GM23338 (cell line): ENCODE results near the gene MYL4. TPM values are rescaled to one million over a fixed set of nuclear protein-coding genes. Genes with fewer than 3 reads are reported as not detected.

ENCODE experiments used
- ATAC-seq: fragments of 200-7000 bp; cut with Tn5 transposase; 3 replicates; pipeline ENCODE4 v1.9.1; 2020
- DNase-seq: peaks from one replicate; pipeline ENCODE4 v3.0.0-alpha.2; 2015; ENCODE audit warnings: low spot score
- H2AFZ ChIP-seq: fragments of 200-600 bp; sonication (generic); 2 replicates; pipeline ENCODE4 v1.8.0; 2016; ENCODE audit warnings: antibody characterized with exemption, mild to moderate bottlenecking, moderate library complexity
- H3F3A ChIP-seq: fragments of 200-600 bp; sonication (generic); replicated peaks from 2 replicates; pipeline ENCODE4 v1.8.0; 2017; ENCODE audit warnings: antibody characterized with exemption, mixed run types, low read depth
- H3K27ac ChIP-seq: fragments of 200-600 bp; sonication (generic); 2 replicates; pipeline ENCODE4 v1.6.1; 2016; ENCODE audit warnings: low read depth
- H3K27me3 ChIP-seq: fragments of 200-600 bp; sonication (generic); 2 replicates; pipeline ENCODE4 v1.8.0; 2016; ENCODE audit warnings: mild to moderate bottlenecking, mixed run types, moderate library complexity; ENCODE audit not compliant: insufficient read depth
- H3K36me3 ChIP-seq: fragments of 200-600 bp; sonication (generic); 2 replicates; pipeline ENCODE4 v1.8.0; 2016; ENCODE audit warnings: mild to moderate bottlenecking; ENCODE audit not compliant: insufficient read depth
- H3K4me1 ChIP-seq: fragments of 200-600 bp; sonication (generic); 2 replicates; pipeline ENCODE4 v1.8.0; 2016; ENCODE audit warnings: mild to moderate bottlenecking, moderate library complexity; ENCODE audit not compliant: insufficient read depth
- H3K4me2 ChIP-seq: fragments of 200-600 bp; sonication (generic); 2 replicates; pipeline ENCODE4 v1.7.1; 2017; ENCODE audit warnings: mixed run types
- H3K4me3 ChIP-seq: fragments of 200-600 bp; sonication (generic); 2 replicates; pipeline ENCODE4 v1.6.1; 2016; ENCODE audit warnings: mixed run types
- H3K79me2 ChIP-seq: fragments of 200-600 bp; sonication (generic); replicated peaks from 2 replicates; pipeline ENCODE4 v1.8.0; 2017; ENCODE audit warnings: mild to moderate bottlenecking; ENCODE audit not compliant: insufficient read depth
- H3K9me2 ChIP-seq: fragments of 200-600 bp; sonication (generic); 2 replicates; pipeline ENCODE4 v1.8.0; 2017; ENCODE audit not compliant: insufficient read depth
- H4K20me1 ChIP-seq: fragments of 200-600 bp; sonication (generic); replicated peaks from 2 replicates; pipeline ENCODE4 v1.8.0; 2017; ENCODE audit warnings: mild to moderate bottlenecking; ENCODE audit not compliant: insufficient read depth
- H3K27ac Mint-ChIP-seq: 2 replicates; pipeline ENCODE4 v1.8.0; 2020; ENCODE audit warnings: inconsistent platforms, mild to moderate bottlenecking, moderate library complexity, mixed read lengths
- H3K27me3 Mint-ChIP-seq: 3 replicates; pipeline ENCODE4 v1.8.0; 2022; ENCODE audit warnings: low read depth, mild to moderate bottlenecking, moderate library complexity, mixed read lengths, inconsistent platforms; ENCODE audit not compliant: insufficient read depth, poor library complexity
- H3K36me3 Mint-ChIP-seq: 3 replicates; pipeline ENCODE4 v1.8.0; 2021; ENCODE audit warnings: low read depth, mild to moderate bottlenecking, inconsistent platforms, moderate library complexity, mixed read lengths
- H3K4me1 Mint-ChIP-seq: 3 replicates; pipeline ENCODE4 v1.8.0; 2020; ENCODE audit warnings: mild to moderate bottlenecking, inconsistent platforms, mixed read lengths
- H3K4me3 Mint-ChIP-seq: 3 replicates; pipeline ENCODE4 v1.8.0; 2021; ENCODE audit warnings: moderate library complexity, mild to moderate bottlenecking, inconsistent platforms, mixed read lengths
- H3K9me3 Mint-ChIP-seq: 3 replicates; pipeline ENCODE4 v1.8.0; 2020; ENCODE audit warnings: moderate library complexity, mild to moderate bottlenecking, inconsistent platforms, mixed read lengths
- CREB1 ChIP-seq: fragments of 250-450 bp; sonication (Bioruptor Pico); IDR thresholded peaks from 2 replicates; pipeline ENCODE4 v1.5.0; 2020; ENCODE audit warnings: low read depth, mild to moderate bottlenecking, moderate library complexity
- CTCF ChIP-seq, 2 experiments: fragments of 200-600 bp in 1 of 2; sonication (generic) in 1 of 2; conservative IDR thresholded peaks; 2 replicates each; pipeline versions ENCODE4 v1.5.1 to v1.6.1; 2016 to 2017; ENCODE audit warnings: antibody characterized with exemption in 2 of 2, low read depth in 2 of 2, mild to moderate bottlenecking in 2 of 2, moderate library complexity in 1 of 2
- ETS1 ChIP-seq: IDR thresholded peaks from 2 replicates; pipeline ENCODE4 v1.6.1; 2016; ENCODE audit warnings: antibody characterized with exemption
- EZH2 ChIP-seq: fragments of 200-600 bp; sonication (generic); IDR thresholded peaks from one replicate; pipeline ENCODE4 v1.8.0; 2017; ENCODE audit warnings: antibody characterized with exemption, mild to moderate bottlenecking, low read depth; ENCODE audit not compliant: unreplicated experiment
- EZH2phosphoT487 ChIP-seq: fragments of 200-600 bp; sonication (generic); IDR thresholded peaks from one replicate; pipeline ENCODE4 v1.8.1; 2018; ENCODE audit warnings: antibody characterized with exemption; ENCODE audit not compliant: unreplicated experiment
- JUNB ChIP-seq: IDR thresholded peaks from one replicate; pipeline ENCODE4 v1.6.1; 2016; ENCODE audit warnings: antibody characterized with exemption; ENCODE audit not compliant: unreplicated experiment
- NANOG ChIP-seq: IDR thresholded peaks from 2 replicates; pipeline ENCODE4 v1.6.1; 2016; ENCODE audit warnings: antibody characterized with exemption, borderline replicate concordance
- POLR2AphosphoS5 ChIP-seq: IDR thresholded peaks from 2 replicates; pipeline ENCODE4 v1.6.1; 2016; ENCODE audit warnings: antibody characterized with exemption, low read depth
- REST ChIP-seq: IDR thresholded peaks from one replicate; pipeline ENCODE4 v1.6.1; 2018; ENCODE audit warnings: antibody characterized with exemption; ENCODE audit not compliant: unreplicated experiment
- STAT1 ChIP-seq: IDR thresholded peaks from one replicate; pipeline ENCODE4 v1.6.1; 2016; ENCODE audit warnings: antibody characterized with exemption; ENCODE audit not compliant: unreplicated experiment
- ZNF114 ChIP-seq: fragments of 250-450 bp; sonication (Bioruptor Pico); IDR thresholded peaks from 2 replicates; pipeline ENCODE4 v1.5.0; 2020; ENCODE audit warnings: mild to moderate bottlenecking, moderate library complexity
- ZNF331 ChIP-seq: fragments of 250-450 bp; sonication (Bioruptor Pico); IDR thresholded peaks from 2 replicates; pipeline ENCODE4 v1.5.0; 2020; ENCODE audit warnings: low read depth, mild to moderate bottlenecking, moderate library complexity
- ZNF462 ChIP-seq: fragments of 250-450 bp; sonication (Bioruptor Pico); IDR thresholded peaks from 2 replicates; pipeline ENCODE4 v1.5.0; 2020; ENCODE audit warnings: mild to moderate bottlenecking, moderate library complexity
- polyA plus RNA-seq: library from polyadenylated mRNA; unstranded; fragments of >200 nt; fragmentation: Nextera tagmentation; extraction: Ambion mirVana; gene quantifications from 2 replicates; pipeline ENCODE4 v1.2.1, GENCODE V29; 2016
- total RNA-seq: library from RNA; depleted of rRNA; stranded (reverse); fragments of >200 nt; shearing (Covaris generic); gene quantifications from 2 replicates; pipeline ENCODE4 v1.2.3, GENCODE V29; 2014

MYL4 gene
- total and polyA plus RNA-seq, 2 experiments from 2014 or later: 0.44 TPM; not detected in 1

- DNase-seq: no peak
- Histone ChIP-seq H3K4me2 (no peak overlapping the region), H3F3A (no peaks in the 10 kb centered on the region), H3K4me3 (no peak overlapping the region), H4K20me1 (no peaks in the 10 kb centered on the region), H3K79me2 (no peaks in the 10 kb centered on the region), H3K36me3 (no peaks in the 10 kb centered on the region), H3K4me1 (no peaks in the 10 kb centered on the region), H3K9me2 (no peaks in the 10 kb centered on the region), H2AFZ (no peak overlapping the region), H3K27ac (no peak overlapping the region), H3K27me3 (no peaks in the 10 kb centered on the region)
- Mint-ChIP-seq H3K36me3 (no peaks in the 10 kb centered on the region), H3K4me3 (no peak overlapping the region), H3K9me3 (no peaks in the 10 kb centered on the region), H3K4me1 (peaks cover under 1% of the 10 kb centered on the region), H3K27me3 (peaks cover 5% of the 10 kb centered on the region), H3K27ac (no peak overlapping the region)
- TF ChIP-seq REST (no peak), CREB1 (CRISPR knock-in tag) (no peak), ETS1 (no peak), ZNF462 (CRISPR knock-in tag) (no peak), EZH2 (no peak), CTCF (conservative IDR thresholded peaks at IDR 0.05; ENCODE audit: low read depth in 2 of 2) (no peak), EZH2phosphoT487 (no peak), JUNB (no peak), ZNF331 (no peak), NANOG (no peak), POLR2AphosphoS5 (no peak), STAT1 (no peak), ZNF114 (no peak)
- ATAC-seq: no peak
These were observed 1.6 kb downstream of the MYL4 start for GRCh38 chr17:47210779-47211178.
